GM18505 (cell line): ENCODE data around the gene HS6ST2.

ENCODE experiments used
- ATAC-seq: cut with Tn5 transposase; IDR thresholded peaks from one replicate; pipeline ENCODE4 v1.9.1; 2021; ENCODE audit not compliant: unreplicated experiment
- POLR2A ChIP-seq: IDR thresholded peaks from 4 replicates; pipeline ENCODE4 v1.6.1; 2011; ENCODE audit warnings: borderline replicate concordance; ENCODE audit not compliant: insufficient read depth, insufficient read length; ENCODE audit errors: extremely low read depth

HS6ST2 gene

DNA sequence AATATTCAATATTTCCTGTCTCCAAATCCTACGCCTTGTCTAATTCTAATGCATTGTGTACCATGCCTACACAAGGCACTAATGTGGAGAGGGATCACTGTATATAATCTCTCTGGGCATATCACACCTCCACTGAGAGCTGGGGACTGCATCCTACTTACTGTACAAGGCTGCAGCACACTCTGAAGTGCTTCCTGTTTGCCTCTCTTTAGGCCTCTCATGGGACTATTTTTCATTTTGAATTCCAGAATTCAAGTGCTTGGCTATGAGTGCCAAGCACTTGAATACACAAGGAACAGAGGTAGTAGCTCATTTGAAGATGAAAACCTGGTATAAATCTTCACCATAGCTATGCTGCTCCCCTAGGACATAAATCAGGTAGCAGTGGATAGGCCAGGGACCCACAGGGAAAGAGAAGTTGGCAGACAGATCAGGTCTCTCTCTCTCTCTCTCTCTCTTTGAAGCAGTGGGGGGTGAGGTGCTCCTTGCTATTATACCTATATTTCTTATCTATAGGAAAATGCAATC is 239.9 kb downstream of the HS6ST2 start:
- no peak for ATAC-seq
- no peak for TF ChIP-seq POLR2A

GRCh38 chrX:132716006-132716405 is 242.4 kb downstream of the HS6ST2 start:
- TF ChIP-seq POLR2A, result no peak
- no peak for ATAC-seq

- no peak for TF ChIP-seq POLR2A
- ATAC-seq, result no peak
Observed at GRCh38 chrX:132714913-132715312, 243.5 kb downstream of the HS6ST2 start.

GRCh38 chrX:132712350-132712749 is 246.1 kb downstream of the HS6ST2 start:
- no peak for ATAC-seq
- TF ChIP-seq POLR2A, result no peak

GRCh38 chrX:132710656-132711155 is 247.7 kb downstream of the HS6ST2 start:
- ATAC-seq, result no peak
- no peak for TF ChIP-seq POLR2A

DNA sequence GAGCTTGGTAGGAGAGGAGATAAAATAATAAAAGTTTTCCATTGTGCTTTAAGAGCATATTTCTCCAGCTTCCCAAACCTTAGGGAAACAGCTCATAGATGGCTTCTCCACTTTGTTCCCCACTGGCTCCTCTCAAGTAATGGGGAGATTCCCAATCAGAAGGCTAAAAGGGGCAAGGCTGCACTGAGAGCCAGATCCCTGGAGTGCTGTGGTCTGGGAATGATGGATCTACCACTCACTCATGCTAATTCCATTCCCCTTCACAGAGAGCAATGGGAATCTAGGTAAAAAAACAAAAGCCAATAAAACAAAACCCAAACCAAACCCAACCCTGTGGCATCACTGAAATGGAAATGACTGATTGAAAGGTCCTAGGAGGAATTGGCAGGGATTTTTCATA is 249.9 kb downstream of the HS6ST2 start:
- no peak for ATAC-seq
- no peak for TF ChIP-seq POLR2A

GRCh38 chrX:132704769-132705168 is 253.7 kb downstream of the HS6ST2 start:
- no peak for ATAC-seq
- no peak for TF ChIP-seq POLR2A

GRCh38 chrX:132694382-132694781 is 264.0 kb downstream of the HS6ST2 start:
- TF ChIP-seq POLR2A, result no peak
- no peak for ATAC-seq

DNA sequence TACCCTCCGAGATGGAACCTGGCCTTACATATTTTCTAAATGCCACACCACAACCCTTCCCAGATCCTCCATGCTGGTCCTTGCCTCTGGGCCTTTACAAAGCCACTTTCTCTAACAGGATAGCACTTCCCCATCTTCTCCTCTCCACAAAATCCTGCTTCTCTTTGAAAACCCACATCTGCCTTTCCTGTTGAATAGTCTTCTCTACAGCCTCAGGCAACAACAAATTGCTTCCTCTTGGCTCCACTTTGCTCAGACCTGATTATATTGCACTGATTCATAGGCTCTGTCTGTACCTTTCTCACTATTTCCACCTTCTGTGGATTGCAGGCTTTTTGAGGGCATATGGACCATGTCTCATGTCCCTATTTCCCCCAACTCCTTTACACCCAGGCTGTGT is 265.9 kb downstream of the HS6ST2 start:
- ATAC-seq, result no peak

DNA sequence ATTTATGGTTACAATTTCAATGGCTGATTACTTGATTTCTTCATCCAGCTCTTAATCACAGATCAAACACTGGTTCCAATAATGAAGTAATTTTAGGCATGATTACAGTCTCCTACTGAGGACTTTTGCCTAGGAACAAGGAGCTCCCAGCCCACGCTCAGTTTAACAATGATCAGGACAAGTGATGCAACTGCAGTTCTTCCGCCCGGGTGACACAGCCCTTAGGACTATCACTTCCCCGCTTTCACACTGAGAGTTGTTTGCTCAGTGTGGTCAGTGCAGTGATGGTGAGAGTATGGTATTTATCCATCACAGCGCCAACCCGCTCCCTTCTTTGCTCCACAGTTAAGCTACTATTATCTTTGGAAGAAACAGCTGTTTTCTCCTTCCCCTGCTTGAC is 266.4 kb downstream of the HS6ST2 start:
- no peak for TF ChIP-seq POLR2A
- no peak for ATAC-seq

More for the DNA sequence above, 265.9 kb downstream of the HS6ST2 start:
- TF ChIP-seq POLR2A, result no peak

GRCh38 chrX:132689612-132690563 is 268.5 kb downstream of the HS6ST2 start:
- no peak for TF ChIP-seq POLR2A
- no peak for ATAC-seq

DNA sequence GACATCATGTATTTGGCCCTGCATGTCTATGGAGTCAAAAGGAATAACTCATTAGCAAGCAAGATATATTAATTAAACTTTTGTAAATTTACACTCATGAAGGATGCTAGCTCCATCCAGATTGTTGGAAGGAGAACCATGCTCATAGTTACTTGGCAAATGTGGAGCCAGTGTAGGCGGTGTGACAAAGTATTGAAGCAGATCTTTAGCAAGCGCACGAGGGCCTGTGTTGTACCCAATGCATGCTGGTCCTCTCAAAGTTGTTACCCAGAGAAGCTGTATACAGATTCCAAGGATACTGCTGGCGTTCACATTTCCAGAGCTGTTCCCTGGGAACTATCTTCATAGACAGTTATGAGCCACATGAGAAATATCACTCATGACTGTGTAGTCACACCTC is 273.2 kb downstream of the HS6ST2 start:
- ATAC-seq, result no peak
- no peak for TF ChIP-seq POLR2A

GRCh38 chrX:132677233-132677716 is 281.2 kb downstream of the HS6ST2 start:
- no peak for ATAC-seq
- no peak for TF ChIP-seq POLR2A
